ENCODE data around the gene FAM78A.

The FAM78A gene

GRCh38 chr9:131228988-131229387, 47.3 kb downstream of the FAM78A start:
- no peak overlapping the region for H3K4me2 ChIP-seq (ENCODE audit: low read length)
- no peak overlapping the region for H3K4me3 ChIP-seq (ENCODE audit: low read length)
- TF ChIP-seq CTCF (IDR thresholded peaks at IDR 0.05; ENCODE audit: low read depth, low read length) = no peak
- TF ChIP-seq EZH2phosphoT487 (IDR thresholded peaks at IDR 0.05; ENCODE audit: low read depth) = no peak
- H3K9me3 ChIP-seq (ENCODE audit: insufficient read depth, low read length) = no peaks in the 10 kb centered on the region
- H3K27ac ChIP-seq (ENCODE audit: low read length) = no peak overlapping the region
- no peaks in the 10 kb centered on the region for H3K79me2 ChIP-seq (ENCODE audit: low read length)
- no peak overlapping the region for H3K9ac ChIP-seq (ENCODE audit: low read length)
- no peaks in the 10 kb centered on the region for H4K20me1 ChIP-seq (ENCODE audit: insufficient read depth, low read length)
- no peak overlapping the region for H2AFZ ChIP-seq (ENCODE audit: low read depth, low read length)
- H3K27me3 ChIP-seq (ENCODE audit: low read depth, low read length) = no peaks in the 10 kb centered on the region
- H3K4me1 ChIP-seq (ENCODE audit: low read length) = no peaks in the 10 kb centered on the region
- H3K36me3 ChIP-seq (replicated peaks; ENCODE audit: low read depth, low read length) = peaks cover 44% of the 10 kb centered on the region

GRCh38 chr9:131227959-131228460, 48.3 kb downstream of the FAM78A start:
- Histone ChIP-seq H3K4me1 (ENCODE audit: low read length) (no peaks in the 10 kb centered on the region), H3K4me3 (ENCODE audit: low read length) (no peak overlapping the region), H3K27ac (ENCODE audit: low read length) (no peak overlapping the region), H3K79me2 (ENCODE audit: low read length) (no peaks in the 10 kb centered on the region), H3K9ac (ENCODE audit: low read length) (no peak overlapping the region), H3K27me3 (ENCODE audit: low read depth, low read length) (no peaks in the 10 kb centered on the region), H4K20me1 (ENCODE audit: insufficient read depth, low read length) (no peaks in the 10 kb centered on the region), H3K4me2 (ENCODE audit: low read length) (no peak overlapping the region), H3K9me3 (ENCODE audit: insufficient read depth, low read length) (no peaks in the 10 kb centered on the region), H2AFZ (ENCODE audit: low read depth, low read length) (no peak overlapping the region), H3K36me3 (replicated peaks; ENCODE audit: low read depth, low read length) (peaks cover 36% of the 10 kb centered on the region)
- TF ChIP-seq CTCF (IDR thresholded peaks at IDR 0.05; ENCODE audit: low read depth, low read length) (no peak), EZH2phosphoT487 (IDR thresholded peaks at IDR 0.05; ENCODE audit: low read depth) (no peak)

GRCh38 chr9:131227112-131227958, 49.0 kb downstream of the FAM78A start:
- Histone ChIP-seq H3K27ac (ENCODE audit: low read length) (no peak overlapping the region), H4K20me1 (ENCODE audit: insufficient read depth, low read length) (no peaks in the 10 kb centered on the region), H3K79me2 (ENCODE audit: low read length) (no peaks in the 10 kb centered on the region)

More at GRCh38 chr9:131227112-131227958, 49.0 kb downstream of the FAM78A start:
- no peak overlapping the region for H2AFZ ChIP-seq (ENCODE audit: low read depth, low read length)
- peaks cover 36% of the 10 kb centered on the region for H3K36me3 ChIP-seq (replicated peaks; ENCODE audit: low read depth, low read length)
- H3K9me3 ChIP-seq (ENCODE audit: insufficient read depth, low read length) = no peaks in the 10 kb centered on the region
- H3K4me2 ChIP-seq (ENCODE audit: low read length) = no peak overlapping the region
- H3K4me3 ChIP-seq (ENCODE audit: low read length) = no peak overlapping the region
- no peak overlapping the region for H3K9ac ChIP-seq (ENCODE audit: low read length)
- TF ChIP-seq CTCF (IDR thresholded peaks at IDR 0.05; ENCODE audit: low read depth, low read length) (no peak), EZH2phosphoT487 (IDR thresholded peaks at IDR 0.05; ENCODE audit: low read depth) (no peak)
- no peaks in the 10 kb centered on the region for H3K4me1 ChIP-seq (ENCODE audit: low read length)
- H3K27me3 ChIP-seq (ENCODE audit: low read depth, low read length) = no peaks in the 10 kb centered on the region

Data from OCI-LY3 (cell line).